GM13977 (cell line): ENCODE measurements around the gene RNF214.

Experiments used
- DNase-seq: peaks from one replicate; pipeline ENCODE4 v3.0.0; 2012; ENCODE audit warnings: low spot score
- in situ Hi-C: fragments of 300-500 bp; cut with MboI; formaldehyde crosslinking; loops from one replicate; pipeline ENCODE4 v1.12.0; 2022; ENCODE audit warnings: low sequenced_read_pairs, low pct_unique_long_range_greater_than_20kb, mixed read lengths, inconsistent platforms; ENCODE audit not compliant: unreplicated experiment
- TF ChIP-seq, protein P1 (sequence below): IDR thresholded peaks from 2 replicates; pipeline ENCODE4 v1.5.1; 2012; ENCODE audit warnings: mild to moderate bottlenecking, control low read depth; ENCODE audit not compliant: insufficient read depth; ENCODE audit errors: extremely low read depth, missing control alignments

The RNF214 gene

GRCh38 chr11:117187799-117188481 is 44.5 kb upstream of the RNF214 start:
- DNase-seq: peak; percentile 20
- TF ChIP-seq, protein P1, sequence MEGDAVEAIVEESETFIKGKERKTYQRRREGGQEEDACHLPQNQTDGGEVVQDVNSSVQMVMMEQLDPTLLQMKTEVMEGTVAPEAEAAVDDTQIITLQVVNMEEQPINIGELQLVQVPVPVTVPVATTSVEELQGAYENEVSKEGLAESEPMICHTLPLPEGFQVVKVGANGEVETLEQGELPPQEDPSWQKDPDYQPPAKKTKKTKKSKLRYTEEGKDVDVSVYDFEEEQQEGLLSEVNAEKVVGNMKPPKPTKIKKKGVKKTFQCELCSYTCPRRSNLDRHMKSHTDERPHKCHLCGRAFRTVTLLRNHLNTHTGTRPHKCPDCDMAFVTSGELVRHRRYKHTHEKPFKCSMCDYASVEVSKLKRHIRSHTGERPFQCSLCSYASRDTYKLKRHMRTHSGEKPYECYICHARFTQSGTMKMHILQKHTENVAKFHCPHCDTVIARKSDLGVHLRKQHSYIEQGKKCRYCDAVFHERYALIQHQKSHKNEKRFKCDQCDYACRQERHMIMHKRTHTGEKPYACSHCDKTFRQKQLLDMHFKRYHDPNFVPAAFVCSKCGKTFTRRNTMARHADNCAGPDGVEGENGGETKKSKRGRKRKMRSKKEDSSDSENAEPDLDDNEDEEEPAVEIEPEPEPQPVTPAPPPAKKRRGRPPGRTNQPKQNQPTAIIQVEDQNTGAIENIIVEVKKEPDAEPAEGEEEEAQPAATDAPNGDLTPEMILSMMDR: no peak
- in situ Hi-C loops: no loop called here

DNA sequence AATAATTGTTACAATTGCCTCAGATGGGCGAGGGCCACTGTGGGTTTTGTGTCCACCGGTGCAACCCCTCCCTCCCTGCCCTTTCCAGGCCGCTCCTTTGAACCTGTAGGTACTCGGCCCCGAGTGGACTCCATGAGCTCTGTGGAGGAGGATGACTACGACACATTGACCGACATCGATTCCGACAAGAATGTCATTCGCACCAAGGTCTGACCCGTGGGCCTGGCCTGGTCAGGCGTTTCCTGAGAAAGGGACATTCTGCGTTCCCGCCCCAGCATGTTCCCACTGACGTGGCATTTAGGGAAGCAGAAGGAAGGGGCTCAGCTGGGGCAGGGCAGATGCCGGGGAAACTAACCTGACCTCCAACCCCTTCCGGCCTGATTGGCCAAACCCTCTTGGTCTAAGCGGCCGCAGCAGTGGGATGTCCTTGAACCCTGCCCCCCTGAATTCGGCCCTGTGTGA is 43.8 kb upstream of the RNF214 start:
- peak; percentile 21 for DNase-seq
- TF ChIP-seq, protein P1: no peak
- in situ Hi-C loops: no loop called here

DNA sequence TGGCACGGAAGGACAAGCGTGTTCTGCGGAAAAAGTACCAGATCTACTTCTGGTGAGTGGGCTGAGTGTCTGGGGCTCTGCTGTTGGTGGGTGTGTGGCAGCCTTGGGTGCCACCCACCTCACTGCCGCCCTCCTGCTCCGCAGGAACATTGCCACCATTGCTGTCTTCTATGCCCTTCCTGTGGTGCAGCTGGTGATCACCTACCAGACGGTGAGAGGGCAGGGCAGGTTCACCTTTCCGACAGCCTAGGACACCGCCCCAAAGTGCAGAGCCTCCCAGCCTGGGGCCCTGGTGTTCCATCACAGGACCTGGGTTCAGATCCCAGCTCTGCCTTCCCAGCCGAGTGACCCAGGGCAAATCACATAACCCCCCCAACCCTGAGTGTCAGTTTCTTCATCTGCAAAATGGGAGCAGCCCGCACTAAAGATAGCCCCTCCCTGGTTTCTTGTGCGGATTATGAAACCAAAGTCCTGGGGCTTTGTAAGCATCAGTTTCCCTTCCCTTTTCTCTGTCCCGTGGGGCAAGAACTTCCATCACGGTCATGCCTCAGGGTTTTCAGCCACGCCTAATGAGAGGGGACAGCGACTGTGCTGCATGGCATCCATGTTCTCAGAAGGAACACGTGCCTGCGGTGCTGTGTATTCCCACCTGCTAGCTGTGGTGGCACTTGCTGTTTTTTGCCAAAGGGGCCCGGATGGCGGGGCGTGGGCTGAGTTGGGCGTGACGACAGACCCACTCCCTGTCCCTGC is 43.1 kb upstream of the RNF214 start:
- TF ChIP-seq, protein P1: no peak
- in situ Hi-C loops: no loop called here
- DNase-seq: peak; percentile 60

- TF ChIP-seq, protein P1: no peak
- in situ Hi-C loops: no loop called here
- DNase-seq: no peak
Measured at GRCh38 chr11:117189941-117190544, 42.4 kb upstream of the RNF214 start.

- DNase-seq: no peak
- TF ChIP-seq, protein P1: no peak
- in situ Hi-C loops: no loop called here
Measured at GRCh38 chr11:117191680-117192400, 40.6 kb upstream of the RNF214 start.

- TF ChIP-seq, protein P1: no peak
- no peak for DNase-seq
- in situ Hi-C loops: no loop called here
Measured at GRCh38 chr11:117192401-117192875, 40.0 kb upstream of the RNF214 start.
